Measurements from ENCODE around the gene C20orf204. TPM values are rescaled to one million over a fixed set of nuclear protein-coding genes. Genes with fewer than 3 reads are reported as not detected.
"Not testable (repeated sequence)": the region's sequence is repeated elsewhere in the genome, so short reads cannot be mapped to it uniquely, and the experiment has no call there.

The C20orf204 gene, protein sequence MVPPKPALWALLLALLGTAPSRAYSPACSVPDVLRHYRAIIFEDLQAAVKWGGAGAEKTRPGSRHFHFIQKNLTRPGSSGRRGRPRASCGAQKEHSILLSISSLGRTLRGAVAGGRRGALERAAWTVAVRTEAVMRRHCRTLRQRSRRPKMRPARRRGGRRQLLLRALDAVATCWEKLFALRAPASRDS
- 1.2 and 6.8 TPM in 2 replicates for total RNA-seq

DNA sequence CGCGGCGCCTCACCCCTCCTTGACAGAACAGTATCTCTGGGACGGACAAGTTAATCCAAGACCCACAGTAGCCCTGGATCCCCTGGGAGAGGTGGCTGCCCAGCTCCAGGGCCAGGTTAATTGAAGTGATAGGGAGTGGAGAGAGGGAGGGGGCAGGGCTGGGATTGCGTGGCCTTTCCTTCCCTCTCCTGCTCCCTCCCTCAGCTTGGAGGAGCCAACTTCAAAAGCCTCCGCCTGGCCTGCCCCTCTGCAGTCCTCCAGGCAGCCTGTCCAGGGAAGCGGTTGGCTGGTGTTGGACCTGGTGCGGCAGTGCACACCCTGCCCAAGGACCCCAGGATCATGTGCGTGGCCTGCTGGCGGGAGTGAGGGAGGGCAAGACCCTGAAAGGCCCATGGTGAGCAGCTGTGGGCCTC, at the start of gene C20orf204:
Gene C20orf204 (plus strand): TSS at position 250 of the 413 bp plus-strand sequence. CDS start 142 bp downstream, at position 392.
- DNase-seq (ENCODE audit: extremely low read depth, low read depth, low spot score), result no peak

DNA sequence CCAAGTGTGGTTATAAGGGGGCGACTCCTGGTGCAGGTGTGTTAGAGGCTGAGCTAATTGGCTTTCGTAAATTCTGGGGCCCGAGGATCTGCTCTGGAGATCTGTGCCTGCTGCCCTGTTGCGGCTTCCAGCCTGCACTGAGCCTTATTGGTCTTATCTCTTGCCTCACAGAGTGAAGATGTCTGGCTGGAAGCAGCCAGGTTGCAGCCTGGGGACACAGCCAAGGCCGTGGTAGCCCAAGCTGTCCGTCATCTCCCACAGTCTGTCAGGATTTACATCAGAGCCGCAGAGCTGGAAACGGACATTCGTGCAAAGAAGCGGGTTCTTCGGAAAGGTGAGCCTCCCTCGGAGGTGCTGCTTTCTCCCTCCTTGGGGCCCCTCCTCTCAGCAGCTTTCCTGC, 35.1 kb upstream of the C20orf204 start:
- no peak for DNase-seq (ENCODE audit: extremely low read depth, low read depth, low spot score)

DNA sequence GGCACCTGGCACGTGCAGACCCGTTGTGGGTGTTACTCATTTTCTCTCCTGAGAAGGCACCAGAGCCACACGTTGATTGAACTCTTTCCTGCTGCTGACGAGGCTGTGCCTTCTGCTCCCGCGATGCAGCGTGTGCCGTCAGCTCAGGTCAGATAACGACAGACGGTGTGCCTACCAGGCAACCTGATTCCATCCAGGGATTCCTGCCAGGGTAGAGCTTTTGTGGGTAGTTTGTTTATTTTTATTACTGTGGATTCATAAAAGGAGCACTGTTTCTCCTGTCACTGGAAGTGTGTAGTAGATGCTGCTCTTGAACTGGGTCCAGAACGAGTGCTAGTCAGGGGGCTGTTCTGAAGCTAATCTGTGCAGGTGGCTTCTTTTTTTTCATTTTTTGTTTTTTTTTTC, 34.4 kb upstream of the C20orf204 start:
- DNase-seq (ENCODE audit: extremely low read depth, low read depth, low spot score), result no peak

DNA sequence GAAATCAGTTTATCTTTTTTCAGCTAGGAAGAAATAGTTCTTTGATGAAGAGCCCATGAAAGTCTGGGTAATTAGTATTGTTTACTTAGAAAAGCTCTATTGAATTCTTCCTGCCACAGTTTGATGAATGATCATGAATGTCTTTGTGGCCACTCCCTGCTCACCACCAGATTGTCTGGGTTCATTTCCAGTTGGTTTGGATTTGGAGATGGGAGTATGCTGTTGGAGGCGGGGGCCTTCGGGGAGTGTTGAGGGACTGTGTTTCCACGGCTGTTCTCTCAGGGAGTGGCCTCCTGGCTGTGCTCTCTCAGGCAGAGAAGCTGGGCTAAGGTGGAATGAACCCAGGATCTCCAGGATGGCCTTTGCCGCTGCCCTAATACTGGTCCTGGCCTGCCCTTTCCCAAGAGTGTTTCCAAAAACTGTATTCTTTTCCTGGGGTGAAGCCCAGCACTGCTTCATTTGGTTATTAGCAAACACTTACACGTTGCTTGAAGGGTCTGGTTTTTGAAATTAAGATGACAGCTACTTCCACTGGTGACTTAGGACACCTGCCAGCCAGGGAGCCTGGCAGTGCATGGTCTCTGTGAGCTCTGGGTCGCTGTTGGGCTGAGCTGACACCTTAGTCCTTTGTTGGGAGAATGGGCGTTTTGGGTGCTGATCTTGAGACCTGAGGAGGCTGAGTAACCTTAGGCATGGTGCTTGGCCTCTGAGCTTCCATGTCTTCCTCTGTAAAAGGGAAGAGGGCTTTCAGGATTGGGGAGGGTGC, 31.8 kb upstream of the C20orf204 start:
- no peak for DNase-seq (ENCODE audit: extremely low read depth, low read depth, low spot score)

DNA sequence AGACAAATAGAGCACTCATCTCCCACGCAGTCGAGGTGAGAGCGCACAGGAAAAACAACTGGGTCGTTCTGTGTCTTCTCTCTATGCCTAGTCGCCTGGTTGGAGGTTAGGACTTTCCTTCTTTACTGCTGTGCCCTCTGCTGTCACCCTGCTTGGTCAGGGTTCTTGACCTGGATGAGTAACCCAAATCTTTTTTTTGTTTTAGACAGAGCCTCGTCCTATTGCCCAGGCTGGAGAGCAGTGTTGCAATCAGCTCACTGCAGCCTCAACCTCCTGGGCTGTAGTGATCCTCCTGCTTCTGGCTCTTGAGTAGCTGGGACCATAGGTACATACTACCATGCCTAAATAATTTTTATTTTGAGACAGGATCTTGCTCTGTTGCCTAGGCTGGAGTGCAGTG, 30.6 kb upstream of the C20orf204 start:
- DNase-seq (ENCODE audit: extremely low read depth, low read depth, low spot score), result no peak

DNA sequence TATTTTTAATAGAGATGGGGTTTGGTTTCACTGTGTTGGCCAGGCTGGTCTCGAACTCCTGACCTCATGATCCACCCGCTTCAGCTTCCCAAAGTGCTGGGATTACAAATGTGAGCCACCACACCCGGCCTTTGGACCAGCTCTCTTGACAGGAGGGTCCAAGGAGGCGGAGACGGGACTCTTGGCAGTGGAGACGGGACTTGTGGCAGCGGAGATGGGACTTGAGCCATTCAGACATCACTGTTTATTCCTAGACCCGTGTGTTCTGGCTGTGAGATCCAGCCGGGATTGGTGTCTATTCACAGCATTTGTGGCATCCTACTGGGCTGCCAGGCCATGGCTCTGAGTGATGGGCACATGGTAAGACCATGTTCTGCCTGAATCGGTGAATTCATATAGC, 29.5 kb upstream of the C20orf204 start:
- DNase-seq (ENCODE audit: extremely low read depth, low read depth, low spot score), result no peak

DNA sequence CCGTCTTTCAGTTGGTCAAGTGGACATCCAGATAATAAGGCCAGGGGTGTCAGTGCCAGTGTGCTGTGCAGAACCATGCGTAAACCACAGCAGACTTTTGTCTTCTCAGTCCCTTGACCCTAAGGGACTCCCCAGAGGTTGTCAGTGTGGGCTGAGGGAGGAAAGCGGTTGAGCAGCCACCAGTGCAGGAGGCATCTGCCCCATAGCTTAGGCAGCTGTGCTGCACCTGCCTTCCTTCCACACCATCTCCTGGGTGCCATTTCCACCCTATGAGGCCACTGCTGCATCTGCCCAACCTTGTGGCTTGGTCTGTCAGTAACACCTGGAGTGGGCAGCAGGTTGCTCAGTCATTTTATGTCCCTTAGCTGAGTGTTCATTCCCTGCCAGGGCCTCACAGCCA, 29.1 kb upstream of the C20orf204 start:
- no peak for DNase-seq (ENCODE audit: extremely low read depth, low read depth, low spot score)

DNA sequence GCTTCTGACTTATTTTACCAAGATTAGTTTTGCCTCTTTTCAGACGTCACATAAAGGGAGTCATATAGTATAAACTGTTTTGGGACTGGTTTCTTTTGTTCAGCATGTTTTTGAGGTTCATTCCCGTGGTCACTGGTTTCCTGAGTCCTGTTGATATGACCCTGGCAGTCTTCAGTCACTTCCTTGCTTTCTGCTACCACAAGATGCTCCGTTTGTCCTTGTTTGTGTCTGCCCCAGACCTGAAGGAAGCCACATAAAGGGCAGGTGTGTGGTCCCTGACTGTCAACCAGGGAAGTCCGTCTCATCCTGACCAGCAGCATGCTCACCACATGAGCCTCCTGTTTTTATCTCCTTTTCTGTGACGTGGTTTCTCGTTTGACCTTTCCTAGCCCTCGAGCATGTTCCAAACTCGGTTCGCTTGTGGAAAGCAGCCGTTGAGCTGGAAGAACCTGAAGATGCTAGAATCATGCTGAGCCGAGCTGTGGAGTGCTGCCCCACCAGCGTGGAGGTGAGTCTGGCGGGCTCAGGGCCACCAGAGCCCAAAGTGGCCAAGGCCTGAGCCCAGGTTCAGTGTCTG, 26.1 kb upstream of the C20orf204 start:
- DNase-seq (ENCODE audit: extremely low read depth, low read depth, low spot score), result no peak

DNA sequence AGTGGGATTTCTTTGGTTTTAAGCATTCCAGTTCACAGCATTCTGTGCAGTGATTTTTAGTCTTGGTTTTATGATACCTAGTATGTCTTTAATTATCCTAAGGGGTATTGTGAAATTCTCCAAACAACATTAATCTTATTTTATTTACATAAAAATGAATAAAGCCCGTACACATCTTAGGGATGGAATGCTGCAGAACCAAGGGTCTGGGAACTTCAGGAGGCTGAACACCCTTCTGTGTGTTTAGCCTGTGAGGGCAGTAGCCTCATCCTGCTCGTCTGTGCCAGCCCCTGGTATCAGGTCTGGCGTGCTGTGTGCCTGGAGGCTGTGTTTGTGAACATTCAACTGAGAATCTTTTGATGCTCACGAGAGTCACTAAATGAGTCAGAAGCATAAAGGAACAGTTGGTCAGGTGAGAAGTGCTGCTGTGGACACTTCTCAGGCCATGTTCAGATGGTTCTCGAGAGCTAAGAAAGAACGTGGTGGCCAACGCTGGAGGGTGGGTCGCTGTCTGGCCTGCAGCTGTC, 25.2 kb upstream of the C20orf204 start:
- no peak for DNase-seq (ENCODE audit: extremely low read depth, low read depth, low spot score)

DNA sequence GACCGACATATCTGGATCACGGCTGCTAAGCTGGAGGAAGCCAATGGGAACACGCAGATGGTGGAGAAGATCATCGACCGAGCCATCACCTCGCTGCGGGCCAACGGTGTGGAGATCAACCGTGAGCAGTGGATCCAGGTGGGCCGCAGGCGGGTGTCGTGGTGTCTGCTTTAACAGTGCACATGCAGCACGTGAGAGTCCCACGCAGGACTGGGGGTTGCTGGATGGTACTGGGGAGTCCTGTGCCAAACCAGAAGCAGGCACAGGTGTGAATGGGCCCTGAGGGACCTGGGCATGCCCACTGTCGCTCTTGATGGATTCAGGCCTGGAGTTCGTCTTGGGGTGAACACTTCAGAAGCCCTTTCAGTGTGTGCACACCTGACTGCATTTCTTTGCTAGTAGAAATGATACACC, 24.6 kb upstream of the C20orf204 start:
- no peak for DNase-seq (ENCODE audit: extremely low read depth, low read depth, low spot score)

DNA sequence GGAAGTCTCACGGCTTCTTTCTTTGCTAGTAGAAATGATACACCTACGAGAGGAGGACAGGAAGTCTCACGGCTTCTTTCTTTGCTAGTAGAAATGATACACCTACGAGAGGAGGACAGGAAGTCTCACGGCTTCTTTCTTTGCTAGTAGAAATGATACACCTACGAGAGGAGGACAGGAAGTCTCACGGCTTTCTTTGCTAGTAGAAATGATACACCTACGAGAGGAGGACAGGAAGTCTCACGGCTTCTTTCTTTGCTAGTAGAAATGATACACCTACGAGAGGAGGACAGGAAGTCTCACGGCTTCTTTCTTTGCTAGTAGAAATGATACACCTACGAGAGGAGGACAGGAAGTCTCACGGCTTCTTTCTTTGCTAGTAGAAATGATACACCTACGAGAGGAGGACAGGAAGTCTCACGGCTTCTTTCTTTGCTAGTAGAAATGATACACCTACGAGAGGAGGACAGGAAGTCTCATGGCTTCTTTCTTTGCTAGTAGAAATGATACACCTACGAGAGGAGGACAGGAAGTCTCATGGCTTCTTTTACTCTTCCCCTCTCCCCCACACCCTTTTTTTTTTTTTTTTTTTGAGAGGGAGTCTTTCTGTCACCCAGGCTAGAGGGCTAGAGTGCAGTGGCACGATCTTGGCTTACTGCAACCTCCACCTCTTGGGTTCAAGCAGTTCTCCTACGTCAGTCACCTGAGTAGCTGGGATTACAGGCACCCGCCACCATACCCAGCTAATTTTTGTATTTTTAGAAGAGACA, 23.4 kb upstream of the C20orf204 start:
- not testable (repeated sequence) for DNase-seq (ENCODE audit: extremely low read depth, low read depth, low spot score)

DNA sequence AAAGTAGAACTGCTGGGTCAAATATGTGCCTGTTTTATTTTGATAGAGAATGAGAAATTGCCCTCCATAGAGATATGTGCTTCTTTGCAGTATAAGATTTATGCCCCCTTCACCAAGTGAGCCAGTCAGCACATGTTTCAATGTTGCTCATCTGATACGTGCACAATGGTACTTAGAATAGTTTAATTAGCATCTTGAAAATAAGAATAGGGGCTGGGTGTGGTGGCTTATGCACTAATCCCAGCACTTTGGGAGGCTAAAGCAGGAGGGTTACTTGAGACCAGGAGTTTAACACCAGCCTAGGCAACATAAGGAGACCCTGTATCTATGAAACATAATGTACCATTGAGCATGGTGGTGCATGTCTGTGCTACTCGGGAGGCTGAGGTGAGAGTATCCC, 20.3 kb upstream of the C20orf204 start:
- no peak for DNase-seq (ENCODE audit: extremely low read depth, low read depth, low spot score)

DNA sequence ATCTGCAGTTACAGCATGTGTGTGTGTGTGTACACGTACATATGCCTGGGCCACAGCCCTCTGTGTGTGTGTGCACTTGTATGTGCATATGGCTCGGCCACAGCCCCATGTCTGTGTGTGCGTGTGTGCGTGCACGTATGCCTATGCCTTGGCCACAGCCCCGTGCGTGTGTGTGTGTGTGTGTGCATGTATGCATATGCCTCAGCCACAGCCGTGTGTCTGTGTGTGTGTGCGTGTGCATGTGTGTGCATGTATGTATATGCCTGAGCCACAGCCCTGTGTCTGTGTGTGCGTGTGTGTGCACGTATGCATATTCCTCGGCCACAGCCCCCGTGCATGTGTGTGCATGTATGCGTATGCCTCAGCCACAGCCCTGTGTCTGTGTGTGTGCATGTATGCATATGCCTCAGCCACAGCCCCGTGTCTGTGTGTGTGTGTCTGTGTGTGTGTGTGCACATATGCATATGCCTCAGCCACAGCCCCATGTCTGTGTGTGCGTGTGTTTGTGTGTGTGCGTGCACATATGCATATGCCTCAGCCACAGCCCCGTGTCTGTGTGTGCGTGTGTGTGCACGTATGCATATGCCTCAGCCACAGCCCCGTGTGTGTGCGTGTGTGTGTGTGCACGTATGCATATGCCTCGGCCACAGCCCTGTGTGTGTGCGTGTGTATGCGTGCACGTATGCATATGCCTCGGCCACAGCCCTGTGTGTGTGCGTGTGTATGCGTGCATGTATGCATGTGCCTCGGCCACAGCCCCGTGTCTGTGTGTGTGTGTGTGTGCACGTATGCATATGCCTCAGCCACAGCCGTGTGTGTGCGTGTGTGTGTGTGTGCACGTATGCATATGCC, 14.6 kb upstream of the C20orf204 start:
- no peak for DNase-seq (ENCODE audit: extremely low read depth, low read depth, low spot score)

DNA sequence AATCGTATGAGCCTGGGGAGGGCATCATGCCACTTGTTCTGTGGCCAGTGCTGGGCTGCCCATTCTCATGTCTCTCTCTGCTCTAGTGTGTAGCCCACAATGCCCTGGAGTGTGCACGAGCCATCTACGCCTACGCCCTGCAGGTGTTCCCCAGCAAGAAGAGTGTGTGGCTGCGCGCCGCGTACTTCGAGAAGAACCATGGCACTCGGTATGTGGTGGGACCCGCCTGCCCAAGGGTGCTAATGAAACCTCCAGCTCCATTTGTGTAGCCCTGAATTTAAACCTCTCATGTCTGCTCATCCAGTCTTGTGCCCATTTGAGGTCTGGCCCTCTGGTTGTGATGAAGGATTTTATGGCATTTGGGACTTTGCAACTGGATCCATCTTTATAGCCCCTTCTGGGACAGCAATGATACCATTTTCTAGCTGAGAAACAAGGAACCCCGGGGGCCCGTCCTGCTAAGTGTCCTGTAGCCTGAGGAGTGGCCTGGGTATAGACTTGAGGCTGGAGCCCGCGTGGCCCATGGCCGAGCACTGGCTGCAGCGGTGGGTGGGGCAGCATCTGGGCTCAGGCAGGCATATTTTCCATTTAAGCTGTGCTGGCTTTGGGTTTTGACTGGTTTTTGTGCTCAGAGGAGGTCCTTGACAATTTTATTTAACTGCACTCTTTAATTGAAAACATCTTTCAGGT, 13.2 kb upstream of the C20orf204 start:
- DNase-seq (ENCODE audit: extremely low read depth, low read depth, low spot score), result no peak

DNA sequence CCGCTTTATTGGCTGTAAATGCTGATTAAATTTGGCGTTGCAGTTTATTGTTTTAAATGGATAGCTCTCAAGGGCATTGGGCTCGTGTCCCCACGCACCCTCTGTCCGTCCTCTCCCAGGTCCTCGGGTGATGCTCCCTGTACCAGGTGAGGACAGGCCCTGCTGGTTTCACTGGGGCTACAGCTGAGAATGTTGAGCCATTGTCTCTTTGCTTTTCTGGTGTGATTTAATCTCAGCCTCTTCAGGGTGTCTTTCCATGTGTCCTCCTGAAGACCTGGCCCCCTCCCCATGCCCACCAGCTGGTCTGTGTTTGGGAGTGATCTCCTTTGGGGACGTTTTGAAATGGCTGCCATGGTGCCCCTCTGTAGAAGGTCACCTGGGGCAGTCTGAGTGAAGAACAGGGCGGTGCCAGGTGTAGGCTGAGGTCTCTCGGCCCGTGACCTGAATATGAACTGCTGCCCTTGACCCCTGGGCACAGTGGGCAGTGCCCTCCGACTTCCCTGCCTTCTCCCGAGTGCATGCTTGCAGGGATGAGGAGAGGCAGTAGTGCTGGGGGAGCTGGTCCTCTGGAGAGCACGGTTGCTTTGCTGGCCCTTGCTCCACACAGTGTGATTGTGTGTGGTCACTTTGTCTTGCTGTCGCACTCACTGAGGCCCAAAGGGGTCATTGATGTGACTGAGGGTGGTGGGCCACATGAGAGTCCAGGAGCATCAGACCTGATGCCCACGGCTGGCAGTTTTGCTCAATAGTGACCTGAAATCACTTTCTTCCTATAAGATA, 12.4 kb upstream of the C20orf204 start:
- DNase-seq (ENCODE audit: extremely low read depth, low read depth, low spot score), result no peak

DNA sequence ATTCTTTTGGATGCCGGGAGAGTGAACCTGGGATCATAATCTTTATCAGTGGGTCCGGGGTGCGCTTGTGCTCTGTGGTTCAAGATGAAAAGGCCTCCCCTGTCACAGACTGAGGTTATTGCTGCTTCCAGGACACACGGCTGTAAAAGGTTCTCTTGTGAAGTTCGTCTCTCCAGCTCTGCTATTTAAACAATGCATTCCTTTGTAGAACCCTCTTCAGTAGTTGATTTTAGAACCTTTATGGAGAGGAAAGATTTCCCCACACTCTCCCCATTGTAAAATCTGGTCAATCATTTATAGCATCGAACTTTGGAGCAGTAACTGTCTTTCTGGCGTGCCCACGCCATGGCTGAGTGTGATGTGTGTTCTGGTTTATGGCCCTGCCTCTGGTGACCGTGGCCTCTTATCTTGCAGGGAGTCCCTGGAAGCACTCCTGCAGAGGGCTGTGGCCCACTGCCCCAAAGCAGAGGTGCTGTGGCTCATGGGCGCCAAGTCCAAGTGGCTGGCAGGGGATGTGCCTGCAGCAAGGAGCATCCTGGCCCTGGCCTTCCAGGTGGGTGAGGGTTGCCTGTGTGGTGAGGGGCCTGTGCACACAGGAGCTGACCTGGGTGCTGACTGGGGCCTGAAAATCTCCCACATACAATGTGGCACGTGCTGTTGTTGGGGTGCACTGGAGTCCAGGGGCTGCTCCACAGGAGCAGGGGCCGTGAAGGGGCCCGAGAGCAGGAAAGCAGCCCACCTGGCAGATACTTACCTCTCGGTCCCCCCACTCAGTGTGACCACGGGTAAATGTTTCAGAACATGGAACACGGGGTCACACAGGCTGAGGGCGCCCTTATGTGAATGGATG, 11.6 kb upstream of the C20orf204 start:
- no peak for DNase-seq (ENCODE audit: extremely low read depth, low read depth, low spot score)

DNA sequence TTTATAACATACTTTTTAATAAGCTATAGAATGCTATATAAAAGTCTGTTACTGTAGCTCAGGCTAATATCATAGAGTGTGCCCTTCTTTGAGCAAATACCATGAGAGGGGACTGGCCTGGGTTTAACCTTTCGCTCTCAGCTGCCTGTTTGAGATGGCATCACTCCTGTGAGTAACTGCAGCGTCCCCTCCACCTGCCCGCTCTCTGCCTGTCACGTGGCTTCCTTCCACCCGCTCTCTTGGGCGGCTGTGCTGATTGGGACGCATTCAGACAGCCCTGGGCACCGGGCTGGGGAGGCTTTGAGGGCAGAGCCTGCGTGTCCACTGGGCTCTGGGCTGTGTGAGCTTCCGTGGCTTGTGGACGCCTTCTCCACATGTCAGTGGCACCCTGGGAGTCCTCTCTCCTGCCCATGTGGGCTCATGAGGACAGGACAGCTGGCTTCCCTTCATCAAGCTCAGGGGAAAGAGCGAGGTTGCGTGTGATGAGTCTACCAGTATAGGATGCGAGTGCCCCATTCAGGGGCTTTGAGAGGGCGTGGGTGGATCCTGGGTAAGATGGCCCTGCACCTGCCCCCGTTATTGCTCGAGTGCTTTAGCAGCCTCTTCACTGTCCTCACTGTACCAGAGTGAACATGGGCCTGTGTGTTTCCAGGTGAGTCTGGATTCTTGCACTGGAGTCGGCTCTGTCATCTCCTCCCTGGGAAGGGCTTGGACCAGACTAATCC, 10.7 kb upstream of the C20orf204 start:
- DNase-seq (ENCODE audit: extremely low read depth, low read depth, low spot score), result no peak

Data from glomerular endothelial cell (primary cell).